ENCODE results near the gene LSM4.
"Not testable (repeated sequence)": the region's sequence is repeated elsewhere in the genome, so short reads cannot be mapped to it uniquely, and the experiment has no call there.

DNA sequence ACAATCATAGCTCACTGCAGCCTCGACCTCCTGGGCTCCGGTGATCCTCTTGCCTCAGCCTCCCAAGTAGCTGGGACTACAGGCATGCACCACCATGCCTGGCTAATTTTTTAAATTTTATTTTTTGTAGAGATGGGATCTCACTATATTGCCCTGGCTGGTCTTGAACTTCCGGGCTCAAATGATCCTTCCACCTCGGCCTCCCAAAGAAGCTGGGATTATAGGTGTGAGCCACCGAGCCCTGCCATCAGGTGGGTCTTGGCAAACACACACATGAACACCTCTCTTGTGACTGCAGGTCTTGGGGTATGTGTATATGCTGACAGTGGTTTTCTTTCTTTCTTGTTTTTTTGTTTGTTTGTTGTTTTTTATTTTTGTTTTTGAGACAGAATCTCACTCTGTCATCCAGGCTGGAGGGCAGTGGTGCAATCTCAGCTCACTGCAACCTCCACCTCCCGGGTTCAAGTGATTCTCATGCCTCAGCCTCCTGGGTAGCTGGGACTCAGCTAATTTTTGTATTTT is 26.0 kb upstream of the LSM4 start:
- TF ChIP-seq CTCF, EZH2, EZH2phosphoT487 (IDR thresholded peaks at IDR 0.05): not testable (repeated sequence)

All from neural progenitor cell (in vitro differentiated cells).